Ovary (tissue), 3 donors: ENCODE measurements around the gene PPP1R37.

Source experiments
- CTCF ChIP-seq, 3 donors: fragments of 450-650 bp in 2 of 3; fragments of 200-600 bp in 1 of 3; IDR thresholded peaks; one replicate each; pipeline versions ENCODE4 v1.5.1 to v1.8.0; 2016 to 2022; ENCODE audit warnings: antibody characterized with exemption in 3 of 3, mild to moderate bottlenecking in 1 of 3
- EP300 ChIP-seq: sonication (generic); formaldehyde crosslinking; IDR thresholded peaks from one replicate; pipeline ENCODE4 v1.6.1; 2017; ENCODE audit warnings: antibody characterized with exemption
- POLR2A ChIP-seq: fragments of 450-650 bp; IDR thresholded peaks from one replicate; pipeline ENCODE4 v1.6.1; 2017; ENCODE audit warnings: antibody characterized with exemption, mild to moderate bottlenecking, moderate library complexity
- donor health status: DM: no; HTN: no; CAD: no.

- no peak for TF ChIP-seq POLR2A
- TF ChIP-seq EP300, result no peak
- no peak for TF ChIP-seq CTCF (IDR thresholded peaks at IDR 0.05)
Observed at GRCh38 chr19:45163751-45164460, 70.9 kb downstream of the PPP1R37 start.
